OCI-LY7 (cell line): ENCODE measurements around the gene TMA7B.

ENCODE experiments used
- CTCF ChIP-seq: fragments of 200-600 bp; sonication (generic); conservative IDR thresholded peaks from 2 replicates; pipeline ENCODE4 v1.5.1; 2014; ENCODE audit warnings: mild to moderate bottlenecking, antibody characterized with exemption, low read length, moderate library complexity, mixed read lengths
- EZH2phosphoT487 ChIP-seq: fragments of 200-600 bp; sonication (generic); IDR thresholded peaks from 2 replicates; pipeline ENCODE4 v1.6.1; 2018; ENCODE audit warnings: low read depth, borderline replicate concordance, mild to moderate bottlenecking, mixed run types, antibody characterized with exemption, low read length, moderate library complexity, mixed read lengths

DNA sequence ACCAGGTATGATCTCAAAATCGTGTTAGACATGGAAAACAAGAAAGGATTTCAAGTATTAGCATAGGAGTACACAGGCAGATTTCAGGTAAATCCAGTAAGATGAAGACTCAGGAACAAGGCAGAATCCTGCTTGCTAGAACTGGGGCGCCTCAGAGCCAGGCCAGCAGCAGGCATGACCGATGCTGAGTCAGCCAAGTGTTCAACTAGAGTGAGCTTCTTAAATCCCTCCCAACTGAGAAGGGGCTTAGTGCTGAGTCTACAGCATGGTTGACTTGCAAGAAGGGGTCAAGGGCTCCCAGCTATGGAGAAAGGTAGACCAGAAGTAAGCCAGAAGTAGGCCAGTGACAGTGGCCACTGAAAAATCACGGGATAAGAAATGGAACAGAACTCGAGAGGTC, 46.9 kb upstream of the TMA7B start:
- no peak for TF ChIP-seq CTCF
- TF ChIP-seq EZH2phosphoT487, result no peak
